Islet of Langerhans (tissue), 1 donor: ENCODE results near the gene PRICKLE2.
A peak's percentile ranks its signal among the peaks of the same experiment; 100 is the strongest.

Experiments used
- FAIRE-seq: peaks from one replicate; lab custom pipeline; 2011; peaks lifted over from hg19 to GRCh38; lab: Jason Lieb, UNC

PRICKLE2 gene

GRCh38 chr3:64131725-64132469 lies 93.4 kb downstream of the PRICKLE2 start:
- no peak for FAIRE-seq

GRCh38 chr3:64130436-64130835 lies 94.8 kb downstream of the PRICKLE2 start:
- no peak for FAIRE-seq

GRCh38 chr3:64129581-64129980 lies 95.7 kb downstream of the PRICKLE2 start:
- FAIRE-seq, result no peak

- FAIRE-seq, result no peak
Observed at GRCh38 chr3:64129106-64129505, 96.2 kb downstream of the PRICKLE2 start.

GRCh38 chr3:64125561-64125960 lies 99.7 kb downstream of the PRICKLE2 start:
- no peak for FAIRE-seq

- FAIRE-seq, result no peak
Observed at GRCh38 chr3:64123931-64124330, 101.3 kb downstream of the PRICKLE2 start.

GRCh38 chr3:64122476-64122875 lies 102.8 kb downstream of the PRICKLE2 start:
- no peak for FAIRE-seq

GRCh38 chr3:64121750-64122311 lies 103.4 kb downstream of the PRICKLE2 start:
- FAIRE-seq, result no peak

- FAIRE-seq, result no peak
Observed at GRCh38 chr3:64120876-64121275, 104.4 kb downstream of the PRICKLE2 start.

- FAIRE-seq, result no peak
Observed at GRCh38 chr3:64117483-64117882, 107.8 kb downstream of the PRICKLE2 start.

- peak; percentile 33 for FAIRE-seq
Observed at GRCh38 chr3:64114651-64115050, 110.6 kb downstream of the PRICKLE2 start.

- no peak for FAIRE-seq
Observed at GRCh38 chr3:64111872-64112271, 113.4 kb downstream of the PRICKLE2 start.

- no peak for FAIRE-seq
Observed at GRCh38 chr3:64111083-64111482, 114.2 kb downstream of the PRICKLE2 start.

- FAIRE-seq, result no peak
Observed at GRCh38 chr3:64110071-64110470, 115.2 kb downstream of the PRICKLE2 start.

GRCh38 chr3:64109438-64109837 lies 115.8 kb downstream of the PRICKLE2 start:
- FAIRE-seq, result no peak

- no peak for FAIRE-seq
Observed at GRCh38 chr3:64108784-64109317, 116.4 kb downstream of the PRICKLE2 start.

- no peak for FAIRE-seq
Observed at GRCh38 chr3:64108231-64108630, 117.0 kb downstream of the PRICKLE2 start.

- no peak for FAIRE-seq
Observed at GRCh38 chr3:64107190-64107589, 118.1 kb downstream of the PRICKLE2 start.

- no peak for FAIRE-seq
Observed at GRCh38 chr3:64105816-64106215, 119.5 kb downstream of the PRICKLE2 start.

GRCh38 chr3:64104691-64105111 lies 120.6 kb downstream of the PRICKLE2 start:
- no peak for FAIRE-seq

- FAIRE-seq, result no peak
Observed at GRCh38 chr3:64104006-64104405, 121.3 kb downstream of the PRICKLE2 start.

GRCh38 chr3:64103131-64103530 lies 122.1 kb downstream of the PRICKLE2 start:
- no peak for FAIRE-seq

- FAIRE-seq, result no peak
Observed at GRCh38 chr3:64102147-64102546, 123.1 kb downstream of the PRICKLE2 start.

GRCh38 chr3:64099316-64099715 lies 126.0 kb downstream of the PRICKLE2 start:
- no peak for FAIRE-seq
